Kidney epithelial cell (primary cell): ENCODE results near the gene MYO3B. TPM values are rescaled to one million over a fixed set of nuclear protein-coding genes. Genes with fewer than 3 reads are reported as not detected.

Experiments used
- DNase-seq: peaks from one replicate; pipeline ENCODE4 v3.0.0-alpha.2; 2010; ENCODE audit warnings: low read depth
- H3K27me3 ChIP-seq: 2 replicates; pipeline ENCODE4 v1.6.0; 2011; ENCODE audit warnings: low read length; ENCODE audit not compliant: control insufficient read depth, insufficient read depth
- H3K36me3 ChIP-seq: 2 replicates; pipeline ENCODE4 v1.5.1; 2011; ENCODE audit warnings: low read length; ENCODE audit not compliant: control insufficient read depth, insufficient read depth
- H3K4me3 ChIP-seq: 2 replicates; pipeline ENCODE4 v1.5.1; 2011; ENCODE audit warnings: low read depth, mild to moderate bottlenecking, control low read depth, low read length
- CTCF ChIP-seq: IDR thresholded peaks from 2 replicates; pipeline ENCODE4 v1.5.1; 2011; ENCODE audit warnings: mild to moderate bottlenecking, moderate library complexity, low read length, control low read depth, inconsistent platforms; ENCODE audit not compliant: insufficient read depth, poor library complexity, severe bottlenecking
- total RNA-seq: library from RNA; depleted of rRNA; stranded (reverse); fragments of >200 nt; gene quantifications from 2 replicates; pipeline ENCODE4 v1.2.3, GENCODE V29; 2015

MYO3B gene
- total RNA-seq, 1 donor from 2014 or later: 1.1 TPM

- no peak for DNase-seq
- H3K4me3 ChIP-seq: no peak overlapping the region
- H3K36me3 ChIP-seq: no peaks in the 10 kb centered on the region
- no peaks in the 10 kb centered on the region for H3K27me3 ChIP-seq
- TF ChIP-seq CTCF: no peak
These were observed 154.9 kb downstream of the MYO3B start for GRCh38 chr2:170332676-170333402.

- no peak for TF ChIP-seq CTCF
- Histone ChIP-seq H3K27me3 (no peaks in the 10 kb centered on the region), H3K4me3 (no peak overlapping the region), H3K36me3 (no peaks in the 10 kb centered on the region)
- no peak for DNase-seq
These were observed 157.4 kb downstream of the MYO3B start for GRCh38 chr2:170335351-170335750.

GRCh38 chr2:170336408-170336807 is 158.5 kb downstream of the MYO3B start:
- no peak for TF ChIP-seq CTCF
- no peaks in the 10 kb centered on the region for H3K36me3 ChIP-seq
- no peak overlapping the region for H3K4me3 ChIP-seq
- no peak for DNase-seq
- no peaks in the 10 kb centered on the region for H3K27me3 ChIP-seq

GRCh38 chr2:170336916-170337315 is 159.0 kb downstream of the MYO3B start:
- no peak for DNase-seq
- H3K36me3 ChIP-seq: no peaks in the 10 kb centered on the region
- no peak overlapping the region for H3K4me3 ChIP-seq
- no peak for TF ChIP-seq CTCF
- no peaks in the 10 kb centered on the region for H3K27me3 ChIP-seq

GRCh38 chr2:170339322-170339721 is 161.4 kb downstream of the MYO3B start:
- TF ChIP-seq CTCF: no peak
- DNase-seq: no peak
- Histone ChIP-seq H3K36me3 (no peaks in the 10 kb centered on the region), H3K27me3 (no peaks in the 10 kb centered on the region), H3K4me3 (no peak overlapping the region)
